ENCODE data around the gene TTYH3.

The TTYH3 gene

DNA sequence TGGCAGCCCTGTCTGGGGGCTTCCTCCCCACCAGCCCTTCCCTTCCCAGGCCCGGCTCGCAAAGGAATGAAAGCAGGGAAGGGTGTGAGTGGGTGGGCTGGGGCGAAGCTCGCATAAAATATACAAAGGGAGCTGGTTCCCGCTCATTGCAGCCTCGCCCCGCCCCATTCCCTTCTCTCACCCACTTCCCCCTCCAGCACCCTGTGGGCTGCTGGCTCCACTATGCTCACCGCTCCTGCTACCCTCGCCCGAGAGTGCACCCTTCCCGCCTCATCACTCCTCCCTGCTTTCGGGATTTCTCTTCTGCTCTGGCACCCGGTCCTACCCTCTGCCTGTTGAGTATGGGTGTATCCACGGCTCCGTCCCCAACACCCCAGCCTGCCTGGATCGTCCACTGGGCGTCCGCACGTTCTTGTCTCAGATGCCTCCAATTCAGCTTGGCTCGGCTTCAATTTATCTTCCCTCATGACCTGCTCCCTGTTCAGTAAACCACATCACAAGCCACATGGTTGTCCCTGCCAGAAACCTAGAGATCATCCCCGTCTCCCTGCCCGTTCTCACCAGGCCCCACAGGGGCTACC, 14.4 kb upstream of the TTYH3 start:
- DNase-seq, result no peak

GRCh38 chr7:2619116-2619515, 12.7 kb upstream of the TTYH3 start:
- DNase-seq, result no peak

GRCh38 chr7:2621061-2621828, 10.5 kb upstream of the TTYH3 start:
- DNase-seq, result peak; percentile 89

DNA sequence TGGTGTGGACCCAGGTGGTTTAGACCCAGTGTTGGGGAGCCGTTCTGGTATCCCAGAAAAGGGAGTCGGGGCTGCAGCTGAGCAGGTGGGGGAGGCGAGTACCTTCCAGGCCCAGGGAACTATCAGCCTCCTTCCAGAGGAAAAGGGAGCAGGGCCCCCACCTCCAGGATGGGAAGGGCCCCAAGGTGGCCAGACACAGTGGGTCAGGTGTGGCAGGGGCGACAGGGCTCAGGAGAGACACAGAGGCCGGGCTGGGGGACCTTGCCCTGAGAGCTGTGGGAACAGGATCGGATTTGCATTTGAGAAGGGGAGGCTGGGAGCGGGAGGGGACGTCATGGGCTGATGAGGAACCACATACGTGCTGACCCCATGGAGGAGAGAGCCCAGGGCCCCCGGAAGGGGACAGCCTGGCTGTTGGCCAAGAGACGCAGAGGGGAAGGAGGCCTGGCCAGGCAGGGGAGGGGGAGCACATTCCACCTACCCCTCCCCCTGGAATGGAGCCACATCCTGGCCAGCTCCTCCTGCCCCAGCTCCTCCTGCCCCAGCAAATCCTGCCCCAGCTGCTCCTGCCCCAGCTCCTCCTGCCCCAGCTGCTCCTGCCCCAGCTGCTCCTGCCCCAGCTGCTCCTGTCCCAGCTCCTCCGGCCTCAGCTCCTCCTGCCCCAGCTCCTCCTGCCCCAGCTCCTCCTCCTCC, 9.7 kb upstream of the TTYH3 start:
- peak; percentile 91 for DNase-seq

DNA sequence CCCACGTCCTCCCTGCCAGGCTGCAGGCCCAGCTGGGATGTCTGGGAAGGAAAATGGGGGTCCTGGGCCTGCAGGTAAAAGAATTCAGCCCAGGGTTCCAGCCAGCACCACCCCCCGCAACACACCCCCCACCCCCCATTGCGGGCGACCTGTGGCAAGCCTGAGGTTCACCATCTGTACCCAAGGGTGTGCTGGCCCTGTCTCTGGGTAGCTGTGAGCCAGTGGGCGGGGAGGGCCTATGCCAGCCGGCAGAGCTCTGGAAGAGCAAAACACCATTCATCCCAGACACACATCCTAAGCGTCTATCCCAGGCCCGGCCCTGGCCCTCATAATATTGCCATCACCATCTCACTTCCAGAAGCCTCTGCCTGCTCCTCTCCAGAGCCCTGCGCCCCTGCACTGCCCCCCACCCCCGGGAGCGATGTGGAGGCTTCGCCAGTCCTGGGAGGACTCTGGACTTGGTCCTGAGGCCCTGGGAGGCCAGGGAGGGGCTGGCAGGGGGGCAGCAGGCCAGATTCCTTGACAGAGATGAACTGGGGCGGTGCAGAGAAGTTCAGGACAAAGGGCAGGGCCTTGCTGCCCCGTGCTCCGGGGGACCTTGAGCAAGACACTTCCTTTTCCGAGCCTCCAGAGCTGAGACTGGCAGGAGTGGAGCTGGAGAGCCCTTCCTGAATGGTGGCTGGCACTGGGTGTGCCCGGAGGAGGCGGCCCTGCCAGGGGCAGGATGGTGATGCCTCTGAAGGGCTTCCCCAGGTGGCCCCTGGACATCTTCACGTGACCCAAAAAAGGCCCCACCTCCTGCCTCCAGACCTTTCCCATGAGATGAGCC, 8.7 kb upstream of the TTYH3 start:
- no peak for DNase-seq

DNA sequence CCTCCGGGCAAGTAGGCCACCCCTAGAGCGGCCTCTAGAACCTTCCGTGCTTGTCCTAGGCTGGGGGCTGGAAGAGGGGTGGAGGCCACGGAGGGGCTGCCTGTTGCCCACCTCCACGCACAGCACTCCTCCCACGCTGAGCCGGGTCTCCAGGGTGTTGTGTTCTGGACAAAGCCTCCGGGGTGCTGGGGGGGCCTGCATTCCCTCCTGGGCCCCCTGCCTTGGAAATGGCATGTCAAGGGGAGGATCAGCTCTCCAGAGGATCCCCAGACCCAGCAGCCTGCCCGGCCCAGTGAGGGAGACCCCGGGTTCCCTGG, 8.1 kb upstream of the TTYH3 start:
- no peak for DNase-seq

DNA sequence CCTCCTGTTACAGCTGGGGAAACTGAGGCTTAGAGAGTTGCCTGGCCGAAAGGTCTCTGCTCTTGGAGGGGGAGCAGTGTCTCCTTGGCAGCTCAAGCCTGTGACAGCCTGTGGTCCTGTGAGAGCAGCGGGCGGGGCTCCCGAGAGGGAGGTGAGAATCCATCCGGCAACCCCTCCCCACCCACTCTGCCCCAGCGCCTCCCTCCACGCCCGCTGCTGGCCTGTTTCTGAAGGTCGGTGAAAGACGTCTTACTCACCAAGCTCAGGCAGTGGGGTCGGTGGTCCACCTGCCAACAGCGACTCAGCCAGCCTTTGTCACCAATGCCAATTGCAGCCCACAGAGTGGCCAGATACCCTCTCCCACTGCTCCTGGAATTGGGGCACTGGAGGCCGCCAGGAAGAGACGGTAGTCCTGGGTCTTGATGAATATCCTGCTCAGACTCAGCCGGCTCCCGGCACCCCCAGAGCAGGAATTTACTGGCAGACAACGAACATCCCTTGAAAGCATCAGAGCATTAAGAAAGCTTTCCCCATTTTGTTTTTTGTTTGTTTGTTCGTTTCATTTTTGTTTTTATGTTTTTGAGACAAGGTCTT, 7.4 kb upstream of the TTYH3 start:
- peak; percentile 30 for DNase-seq

- DNase-seq, result peak; percentile 93
These were observed 5.2 kb upstream of the TTYH3 start for GRCh38 chr7:2626498-2627117.

DNA sequence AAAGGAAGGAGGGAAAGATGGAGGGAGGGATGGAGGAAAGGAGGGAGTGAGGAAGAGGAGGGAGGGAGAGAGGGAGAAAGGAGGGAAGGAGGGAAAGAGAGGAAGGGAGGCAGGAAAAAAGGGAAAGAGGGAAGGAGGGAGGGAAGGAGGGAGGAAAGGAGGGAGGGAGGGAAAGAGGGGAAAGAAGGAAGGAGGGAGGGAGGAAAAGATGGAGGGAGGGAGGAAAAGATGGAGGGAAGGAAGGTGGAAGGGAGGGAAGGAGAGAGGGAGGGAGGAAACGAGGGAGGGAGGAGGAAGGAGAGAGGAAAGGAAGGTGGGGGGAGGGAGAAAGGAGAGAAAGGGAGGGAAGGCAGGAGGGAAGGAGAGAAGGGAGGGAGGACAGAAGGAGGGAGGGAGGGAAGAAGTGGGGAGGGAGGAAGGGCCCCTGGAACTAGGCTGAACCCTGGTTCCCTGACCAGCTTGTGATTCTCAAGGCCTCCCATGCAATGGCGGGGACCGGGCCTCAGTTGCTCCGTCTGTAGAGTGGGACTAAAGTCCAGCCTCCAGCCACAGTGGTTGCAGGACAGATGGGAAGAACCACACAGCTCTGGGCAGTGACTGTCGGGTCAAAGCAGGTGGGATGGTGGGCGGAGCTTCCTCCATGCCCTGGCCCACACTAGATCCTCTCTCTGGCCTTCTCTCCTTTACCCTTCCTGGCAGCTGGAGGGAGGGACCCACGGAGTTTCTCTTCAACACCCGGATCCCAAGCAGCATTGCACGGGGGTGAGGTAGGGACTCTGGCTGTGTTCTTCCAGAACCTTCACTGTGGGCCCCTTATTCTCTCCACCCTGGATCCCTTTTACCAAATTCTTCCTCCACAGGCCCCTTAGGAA, 4.3 kb upstream of the TTYH3 start:
- DNase-seq, result no peak

DNA sequence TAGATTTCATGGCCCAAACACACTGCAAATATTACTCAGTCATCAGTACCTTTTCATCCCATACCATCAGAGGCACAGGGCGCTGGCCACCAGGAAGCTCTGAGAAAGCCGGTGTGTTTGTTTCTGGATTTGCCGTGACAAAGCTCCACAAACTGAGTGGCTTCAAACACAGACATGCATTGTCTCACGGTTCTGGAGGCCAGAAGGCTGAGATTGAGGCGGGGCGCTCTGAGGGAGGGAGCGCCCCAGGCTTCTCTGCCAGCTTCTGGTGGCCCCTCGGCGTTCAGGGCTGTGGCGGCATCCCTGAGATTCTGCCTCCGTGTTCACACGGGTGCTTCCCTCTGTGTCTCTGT, 3.7 kb upstream of the TTYH3 start:
- no peak for DNase-seq

GRCh38 chr7:2628891-2629290, 2.9 kb upstream of the TTYH3 start:
- DNase-seq, result no peak

DNA sequence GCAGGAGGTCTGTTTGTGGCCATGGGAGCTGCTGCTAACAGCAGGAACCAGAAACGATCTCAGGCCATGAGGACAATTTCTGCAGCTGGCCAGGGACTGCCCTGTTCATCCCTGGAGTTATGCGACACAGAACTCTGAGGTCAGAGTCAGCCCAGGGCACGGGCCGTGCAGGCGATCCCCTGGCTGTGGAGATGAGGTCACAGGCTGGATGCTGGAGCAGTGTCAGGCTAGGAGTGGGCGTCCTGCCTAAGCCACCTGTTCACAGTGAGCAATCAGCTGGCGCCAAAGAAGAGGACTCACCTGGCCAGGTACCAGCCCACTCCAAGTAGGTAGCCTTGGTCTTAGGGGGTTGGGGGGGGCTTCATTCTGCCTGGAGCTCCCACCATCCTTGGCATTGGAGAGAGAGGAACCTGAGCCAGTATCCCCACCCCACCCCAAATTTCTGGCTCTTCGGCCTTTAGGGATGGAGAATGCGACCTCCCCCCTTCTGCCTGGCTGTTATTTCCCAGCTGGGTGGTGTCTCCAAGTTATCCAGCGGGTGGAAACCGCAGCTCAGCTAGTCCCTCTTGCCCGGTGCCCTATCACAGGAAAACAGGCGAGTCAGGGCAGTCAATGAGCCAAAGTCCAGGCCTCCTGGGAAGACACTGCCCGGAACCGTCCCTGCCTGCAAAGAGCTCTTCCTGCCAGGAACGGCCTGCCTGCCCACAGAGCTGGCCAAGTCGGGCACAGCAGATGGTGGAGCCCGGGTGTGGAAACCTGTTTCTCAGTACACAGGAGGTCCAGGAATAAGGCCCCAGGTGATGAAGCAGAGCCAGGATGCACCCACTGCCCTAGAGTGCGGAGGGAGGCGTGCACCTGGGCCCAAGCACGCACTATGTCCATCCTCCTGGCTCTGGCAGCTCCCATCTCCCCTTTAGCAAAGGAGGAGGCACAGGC, 1.8 kb upstream of the TTYH3 start:
- no peak for DNase-seq

GRCh38 chr7:2632733-2633537, 1.1 kb downstream of the TTYH3 start:
- peak; percentile 82 for DNase-seq

- DNase-seq, result no peak
These were observed 1.9 kb downstream of the TTYH3 start for GRCh38 chr7:2633538-2634266.

DNA sequence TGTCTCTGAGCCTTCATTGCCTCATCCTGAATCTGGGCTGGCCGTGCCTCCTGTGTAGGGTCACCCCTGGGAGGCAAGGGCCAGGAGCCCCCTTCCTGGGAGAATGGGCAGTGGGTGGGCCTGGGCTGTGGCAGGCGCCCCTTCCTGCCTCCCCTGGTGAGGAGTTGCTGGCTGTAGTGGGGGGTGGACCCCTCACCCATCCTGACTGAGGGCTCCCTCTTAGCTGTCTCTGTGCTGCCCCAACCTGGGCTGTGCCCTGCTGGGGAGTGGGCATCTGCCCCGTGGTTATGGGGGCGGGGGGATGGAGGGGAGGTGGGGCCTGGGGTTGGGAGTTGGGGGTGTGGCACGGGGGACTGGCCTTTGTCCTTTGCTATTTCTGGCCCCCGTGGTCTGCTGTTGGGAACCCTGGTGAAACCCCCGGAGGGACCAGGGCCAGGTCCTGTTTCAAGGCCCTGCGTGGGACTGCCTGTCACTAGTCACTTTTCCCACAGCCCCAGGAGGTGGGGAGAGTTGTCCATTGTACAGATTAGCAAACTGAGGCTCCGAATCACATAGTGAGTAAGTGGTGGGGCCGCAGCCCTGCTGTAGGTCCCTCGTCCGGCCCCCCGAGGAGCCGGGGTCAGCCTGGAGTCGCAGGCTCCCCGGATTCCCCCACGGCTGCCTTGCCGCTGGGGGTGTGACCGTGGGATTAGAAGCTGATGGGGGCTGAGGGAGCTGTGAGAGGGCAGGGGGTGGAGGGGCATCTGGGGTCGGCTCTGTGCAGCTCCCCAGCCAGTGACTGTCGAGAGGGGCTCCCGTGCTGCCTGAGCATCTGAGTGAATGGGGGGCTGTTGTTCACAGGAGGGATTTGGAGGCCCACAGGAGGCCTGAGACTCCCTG, 2.7 kb downstream of the TTYH3 start:
- no peak for DNase-seq

GRCh38 chr7:2635148-2635668, 3.4 kb downstream of the TTYH3 start:
- no peak for DNase-seq
